Endometrium (tissue), 2 donors: Measurements from ENCODE around the gene MYL12A.
"Not testable (repeated sequence)": the region's sequence is repeated elsewhere in the genome, so short reads cannot be mapped to it uniquely, and the experiment has no call there.

Experiments
- FAIRE-seq: peaks from 2 replicates; lab custom pipeline; 2012; peaks lifted over from hg19 to GRCh38; lab: Jason Lieb, UNC
- donor health status: control.
- donor health status: control.

MYL12A gene

GRCh38 chr18:3255611-3256165, 8.1 kb downstream of the MYL12A start:
- no peak for FAIRE-seq

GRCh38 chr18:3256693-3257626, 9.4 kb downstream of the MYL12A start:
- FAIRE-seq = peak; percentile 21

- no peak for FAIRE-seq
Observed at GRCh38 chr18:3257627-3258120, 10.1 kb downstream of the MYL12A start.

- no peak for FAIRE-seq
Observed at GRCh38 chr18:3260995-3261372, 13.4 kb downstream of the MYL12A start.

- no peak for FAIRE-seq
Observed at GRCh38 chr18:3261373-3262233, 14.0 kb downstream of the MYL12A start, which contains the start of gene MYL12B. Gene MYL12B, plus strand, starts transcription at chr18:3262133. Its CDS starts 10,766 bp downstream, at chr18:3272899.

GRCh38 chr18:3262234-3263131, 14.9 kb downstream of the MYL12A start:
- FAIRE-seq = no peak

GRCh38 chr18:3263132-3263700, 15.6 kb downstream of the MYL12A start:
- FAIRE-seq = no peak

- FAIRE-seq = no peak
Observed at GRCh38 chr18:3264362-3264761, 16.8 kb downstream of the MYL12A start.

GRCh38 chr18:3265564-3266033, 18.0 kb downstream of the MYL12A start:
- no peak for FAIRE-seq

- no peak for FAIRE-seq
Observed at GRCh38 chr18:3266062-3266608, 18.5 kb downstream of the MYL12A start.

- no peak for FAIRE-seq
Observed at GRCh38 chr18:3268306-3268705, 20.7 kb downstream of the MYL12A start.

GRCh38 chr18:3269241-3269913, 21.8 kb downstream of the MYL12A start:
- FAIRE-seq = no peak

- no peak for FAIRE-seq
Observed at GRCh38 chr18:3269914-3270299, 22.3 kb downstream of the MYL12A start.

GRCh38 chr18:3273042-3273441, 25.4 kb downstream of the MYL12A start:
- no peak for FAIRE-seq

- not testable (repeated sequence) for FAIRE-seq
Observed at GRCh38 chr18:3277643-3278213, 30.1 kb downstream of the MYL12A start.

- FAIRE-seq = no peak
Observed at GRCh38 chr18:3279201-3280185, 31.9 kb downstream of the MYL12A start.

- peak; percentile 96 for FAIRE-seq
Observed at GRCh38 chr18:3281456-3282400, 34.1 kb downstream of the MYL12A start.
